ENCODE data around the gene MTHFSD. TPM values are rescaled to one million over a fixed set of nuclear protein-coding genes. Genes with fewer than 3 reads are reported as not detected.

MTHFSD gene
- polyA plus RNA-seq, 1 donor: 19.5 TPM

- WGBS (ENCODE audit: insufficient coverage, low lambda C conversion rate): no CpG with 5 or more reads among the region's 8 CpGs
- peaks cover 5% of the 10 kb centered on the region for H3K9me3 ChIP-seq (ENCODE audit: control insufficient read depth, low read depth, low read length)
- H3K27ac ChIP-seq (ENCODE audit: low read length): no peak overlapping the region
- H3K4me1 ChIP-seq (ENCODE audit: control insufficient read depth, insufficient read depth, low read length): no peaks in the 10 kb centered on the region
- H3K27me3 ChIP-seq (ENCODE audit: control insufficient read depth, insufficient read depth, low read length): no peaks in the 10 kb centered on the region
- peaks cover 53% of the 10 kb centered on the region for H3K36me3 ChIP-seq (ENCODE audit: control insufficient read depth, insufficient read depth, low read length)
- no peak overlapping the region for H3K4me3 ChIP-seq (ENCODE audit: low read length)
- no peak for DNase-seq
Observed at GRCh38 chr16:86549076-86549892, 5.8 kb downstream of the MTHFSD start.

GRCh38 chr16:86547286-86547685 lies 7.7 kb downstream of the MTHFSD start:
- H3K36me3 ChIP-seq (ENCODE audit: control insufficient read depth, insufficient read depth, low read length): peaks cover 67% of the 10 kb centered on the region
- H3K27ac ChIP-seq (ENCODE audit: low read length): no peak overlapping the region
- no peak for DNase-seq
- H3K4me3 ChIP-seq (ENCODE audit: low read length): no peak overlapping the region
- WGBS (ENCODE audit: insufficient coverage, low lambda C conversion rate): 100% methylated on average over 2 of the region's 11 CpGs
- H3K27me3 ChIP-seq (ENCODE audit: control insufficient read depth, insufficient read depth, low read length): no peaks in the 10 kb centered on the region
- no peaks in the 10 kb centered on the region for H3K9me3 ChIP-seq (ENCODE audit: control insufficient read depth, low read depth, low read length)
- no peaks in the 10 kb centered on the region for H3K4me1 ChIP-seq (ENCODE audit: control insufficient read depth, insufficient read depth, low read length)

GRCh38 chr16:86546638-86547013 lies 8.4 kb downstream of the MTHFSD start:
- Histone ChIP-seq H3K27me3 (ENCODE audit: control insufficient read depth, insufficient read depth, low read length) (no peaks in the 10 kb centered on the region), H3K9me3 (ENCODE audit: control insufficient read depth, low read depth, low read length) (no peaks in the 10 kb centered on the region), H3K36me3 (ENCODE audit: control insufficient read depth, insufficient read depth, low read length) (peaks cover 69% of the 10 kb centered on the region), H3K4me1 (ENCODE audit: control insufficient read depth, insufficient read depth, low read length) (no peaks in the 10 kb centered on the region), H3K27ac (ENCODE audit: low read length) (no peak overlapping the region), H3K4me3 (ENCODE audit: low read length) (no peak overlapping the region)
- DNase-seq: no peak
- no CpG with 5 or more reads among the region's 8 CpGs for WGBS (ENCODE audit: insufficient coverage, low lambda C conversion rate)

GRCh38 chr16:86545954-86546637 lies 8.9 kb downstream of the MTHFSD start:
- no CpG with 5 or more reads among the region's 19 CpGs for WGBS (ENCODE audit: insufficient coverage, low lambda C conversion rate)
- no peak for DNase-seq
- Histone ChIP-seq H3K4me1 (ENCODE audit: control insufficient read depth, insufficient read depth, low read length) (no peaks in the 10 kb centered on the region), H3K27ac (ENCODE audit: low read length) (no peak overlapping the region), H3K36me3 (ENCODE audit: control insufficient read depth, insufficient read depth, low read length) (peaks cover 73% of the 10 kb centered on the region), H3K9me3 (ENCODE audit: control insufficient read depth, low read depth, low read length) (no peaks in the 10 kb centered on the region), H3K27me3 (ENCODE audit: control insufficient read depth, insufficient read depth, low read length) (no peaks in the 10 kb centered on the region), H3K4me3 (ENCODE audit: low read length) (no peak overlapping the region)

GRCh38 chr16:86545481-86545880 lies 9.6 kb downstream of the MTHFSD start:
- no peak overlapping the region for H3K27ac ChIP-seq (ENCODE audit: low read length)
- no peak for DNase-seq
- no peak overlapping the region for H3K4me3 ChIP-seq (ENCODE audit: low read length)
- H3K4me1 ChIP-seq (ENCODE audit: control insufficient read depth, insufficient read depth, low read length): no peaks in the 10 kb centered on the region
- no peaks in the 10 kb centered on the region for H3K27me3 ChIP-seq (ENCODE audit: control insufficient read depth, insufficient read depth, low read length)
- no CpG with 5 or more reads among the region's 12 CpGs for WGBS (ENCODE audit: insufficient coverage, low lambda C conversion rate)
- peaks cover 76% of the 10 kb centered on the region for H3K36me3 ChIP-seq (ENCODE audit: control insufficient read depth, insufficient read depth, low read length)
- H3K9me3 ChIP-seq (ENCODE audit: control insufficient read depth, low read depth, low read length): no peaks in the 10 kb centered on the region

GRCh38 chr16:86542756-86543750 lies 12.0 kb downstream of the MTHFSD start:
- 100% methylated on average over 1 of the region's 21 CpGs for WGBS (ENCODE audit: insufficient coverage, low lambda C conversion rate)
- H3K4me3 ChIP-seq (ENCODE audit: low read length): no peak overlapping the region
- no peaks in the 10 kb centered on the region for H3K27me3 ChIP-seq (ENCODE audit: control insufficient read depth, insufficient read depth, low read length)
- no peaks in the 10 kb centered on the region for H3K9me3 ChIP-seq (ENCODE audit: control insufficient read depth, low read depth, low read length)
- H3K4me1 ChIP-seq (ENCODE audit: control insufficient read depth, insufficient read depth, low read length): no peaks in the 10 kb centered on the region
- peaks cover 80% of the 10 kb centered on the region for H3K36me3 ChIP-seq (ENCODE audit: control insufficient read depth, insufficient read depth, low read length)
- no peak for DNase-seq
- H3K27ac ChIP-seq (ENCODE audit: low read length): no peak overlapping the region

- Histone ChIP-seq H3K36me3 (ENCODE audit: control insufficient read depth, insufficient read depth, low read length) (peaks cover 79% of the 10 kb centered on the region), H3K4me1 (ENCODE audit: control insufficient read depth, insufficient read depth, low read length) (no peaks in the 10 kb centered on the region), H3K9me3 (ENCODE audit: control insufficient read depth, low read depth, low read length) (no peaks in the 10 kb centered on the region), H3K4me3 (ENCODE audit: low read length) (no peak overlapping the region), H3K27me3 (ENCODE audit: control insufficient read depth, insufficient read depth, low read length) (no peaks in the 10 kb centered on the region), H3K27ac (ENCODE audit: low read length) (no peak overlapping the region)
- DNase-seq: no peak
- WGBS (ENCODE audit: insufficient coverage, low lambda C conversion rate): no CpG with 5 or more reads among the region's 11 CpGs
Observed at GRCh38 chr16:86541560-86541959, 13.5 kb downstream of the MTHFSD start.

- WGBS (ENCODE audit: insufficient coverage, low lambda C conversion rate): no CpG with 5 or more reads among the region's 6 CpGs
- DNase-seq: no peak
- no peak overlapping the region for H3K4me3 ChIP-seq (ENCODE audit: low read length)
- H3K27me3 ChIP-seq (ENCODE audit: control insufficient read depth, insufficient read depth, low read length): no peaks in the 10 kb centered on the region
- no peaks in the 10 kb centered on the region for H3K4me1 ChIP-seq (ENCODE audit: control insufficient read depth, insufficient read depth, low read length)
- peaks cover 75% of the 10 kb centered on the region for H3K36me3 ChIP-seq (ENCODE audit: control insufficient read depth, insufficient read depth, low read length)
- no peaks in the 10 kb centered on the region for H3K9me3 ChIP-seq (ENCODE audit: control insufficient read depth, low read depth, low read length)
- no peak overlapping the region for H3K27ac ChIP-seq (ENCODE audit: low read length)
Observed at GRCh38 chr16:86540894-86541293, 14.1 kb downstream of the MTHFSD start.

- Histone ChIP-seq H3K4me3 (ENCODE audit: low read length) (no peak overlapping the region), H3K27me3 (ENCODE audit: control insufficient read depth, insufficient read depth, low read length) (no peaks in the 10 kb centered on the region), H3K9me3 (ENCODE audit: control insufficient read depth, low read depth, low read length) (no peaks in the 10 kb centered on the region), H3K36me3 (ENCODE audit: control insufficient read depth, insufficient read depth, low read length) (peaks cover 66% of the 10 kb centered on the region), H3K27ac (ENCODE audit: low read length) (no peak overlapping the region), H3K4me1 (ENCODE audit: control insufficient read depth, insufficient read depth, low read length) (no peaks in the 10 kb centered on the region)
- WGBS (ENCODE audit: insufficient coverage, low lambda C conversion rate): no CpG with 5 or more reads among the region's 17 CpGs
- no peak for DNase-seq
Observed at GRCh38 chr16:86538196-86538780, 16.7 kb downstream of the MTHFSD start.

GRCh38 chr16:86537486-86537885 lies 17.5 kb downstream of the MTHFSD start:
- DNase-seq: no peak
- no CpG with 5 or more reads among the region's 4 CpGs for WGBS (ENCODE audit: insufficient coverage, low lambda C conversion rate)
- H3K27me3 ChIP-seq (ENCODE audit: control insufficient read depth, insufficient read depth, low read length): no peaks in the 10 kb centered on the region
- H3K27ac ChIP-seq (ENCODE audit: low read length): no peak overlapping the region
- no peaks in the 10 kb centered on the region for H3K9me3 ChIP-seq (ENCODE audit: control insufficient read depth, low read depth, low read length)
- no peak overlapping the region for H3K4me3 ChIP-seq (ENCODE audit: low read length)
- no peaks in the 10 kb centered on the region for H3K4me1 ChIP-seq (ENCODE audit: control insufficient read depth, insufficient read depth, low read length)
- H3K36me3 ChIP-seq (ENCODE audit: control insufficient read depth, insufficient read depth, low read length): peaks cover 58% of the 10 kb centered on the region
